NT2/D1 (cell line): Measurements from ENCODE around the gene ZNF771.

Source experiments
- SUZ12 ChIP-seq: IDR thresholded peaks from 2 replicates; pipeline ENCODE4 v1.6.1; 2011; ENCODE audit not compliant: insufficient read length, insufficient read depth; ENCODE audit errors: extremely low read depth
- ZNF274 ChIP-seq: IDR thresholded peaks from 2 replicates; pipeline ENCODE4 v1.6.1; 2011; ENCODE audit warnings: mild to moderate bottlenecking, low read depth, low read length

DNA sequence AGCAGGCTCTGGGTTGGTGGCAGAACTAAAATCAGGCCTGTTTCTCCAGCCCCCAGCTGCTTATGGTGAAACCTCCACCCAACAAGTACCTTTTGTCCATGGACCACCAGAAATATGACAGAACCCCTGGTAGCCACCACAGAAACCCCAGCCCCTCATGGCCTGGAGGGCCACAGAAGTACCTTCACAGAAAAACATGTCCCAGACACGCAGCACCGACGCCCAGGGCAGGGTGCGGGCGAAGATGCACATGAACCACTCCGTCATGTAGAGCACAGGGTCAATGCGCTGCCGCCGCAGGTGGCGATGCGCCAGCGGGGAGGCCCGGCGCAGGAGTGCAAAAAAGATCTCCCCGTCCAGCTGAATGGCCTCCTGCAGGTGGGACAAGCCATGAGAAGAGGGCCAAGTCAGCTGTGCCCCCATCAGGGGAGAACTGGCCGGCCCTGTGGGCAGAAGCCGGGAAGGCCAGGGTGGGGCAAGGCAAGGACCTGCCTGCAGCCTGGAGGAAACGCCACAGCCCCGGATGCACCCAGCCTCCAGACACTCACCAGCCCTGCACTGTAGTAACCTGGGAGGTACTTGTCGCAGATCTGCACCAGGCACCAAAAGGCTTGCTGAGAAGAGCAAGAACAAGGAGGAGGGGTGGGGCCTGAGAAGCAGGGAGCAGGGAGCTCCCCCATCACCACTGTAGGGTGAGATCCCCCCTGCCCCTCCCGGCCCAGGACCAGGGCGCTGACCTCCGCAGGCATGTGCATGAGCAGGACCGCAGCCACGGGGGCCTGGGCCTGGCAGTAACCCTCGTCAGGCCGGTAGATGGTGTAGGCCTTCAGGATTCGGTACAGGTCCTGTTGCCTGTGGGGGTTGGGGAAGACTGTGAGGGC is 48.2 kb upstream of the ZNF771 start:
- TF ChIP-seq ZNF274 (no peak), SUZ12 (no peak)
